Lung (tissue), 12 donors: ENCODE data around the gene WDR33. TPM values are rescaled to one million over a fixed set of nuclear protein-coding genes. Genes with fewer than 3 reads are reported as not detected.

ENCODE experiments used
- ATAC-seq: fragments of 200-7000 bp; cut with Tn5 transposase; one replicate; pipeline ENCODE4 v1.9.1; 2020; ENCODE audit warnings: moderate number of reproducible peaks; ENCODE audit not compliant: insufficient read depth, low FRiP score
- DNase-seq, 3 donors: peaks; one replicate each; pipeline ENCODE4 v3.0.0-alpha.2; 2013 to 2017
- H3K27ac ChIP-seq, 2 donors: one replicate each; pipeline ENCODE4 v1.5.1; 2013; ENCODE audit warnings: mild to moderate bottlenecking in 2 of 2, moderate library complexity in 2 of 2, control low read depth in 1 of 2, inconsistent platforms in 1 of 2, low read depth in 1 of 2, low read length in 1 of 2
- H3K27me3 ChIP-seq, 3 donors: one replicate each; pipeline ENCODE4 v1.5.1; 2013; ENCODE audit warnings: low read length in 2 of 3; ENCODE audit not compliant: control insufficient read depth in 3 of 3, insufficient read depth in 3 of 3
- H3K36me3 ChIP-seq, 4 donors: one replicate each; pipeline ENCODE4 v1.5.1; 2013; ENCODE audit warnings: low read length in 4 of 4, mild to moderate bottlenecking in 1 of 4, moderate library complexity in 1 of 4; ENCODE audit not compliant: control insufficient read depth in 4 of 4, insufficient read depth in 4 of 4
- H3K4me1 ChIP-seq, 5 donors: one replicate each; pipeline ENCODE4 v1.5.1; 2013; ENCODE audit warnings: low read length in 5 of 5, mild to moderate bottlenecking in 2 of 5, moderate library complexity in 1 of 5; ENCODE audit not compliant: control insufficient read depth in 5 of 5, insufficient read depth in 5 of 5
- H3K4me3 ChIP-seq: one replicate; pipeline ENCODE4 v1.5.1; 2013; ENCODE audit warnings: mild to moderate bottlenecking, control low read depth, moderate library complexity
- H3K9ac ChIP-seq, 2 donors: one replicate each; pipeline ENCODE4 v1.5.1; 2013; ENCODE audit warnings: low read length in 2 of 2, control low read depth in 1 of 2; ENCODE audit not compliant: insufficient read depth in 1 of 2
- H3K9me3 ChIP-seq, 4 donors: one replicate each; pipeline ENCODE4 v1.5.1; 2013; ENCODE audit warnings: low read length in 3 of 4, mild to moderate bottlenecking in 1 of 4, moderate library complexity in 1 of 4; ENCODE audit not compliant: control insufficient read depth in 4 of 4, insufficient read depth in 3 of 4
- CTCF ChIP-seq: IDR thresholded peaks from 2 replicates; pipeline ENCODE4 v1.5.1; 2012; ENCODE audit warnings: mild to moderate bottlenecking; ENCODE audit errors: control extremely low read depth, extremely low read depth
- WGBS, 2 donors: extraction: QIAGEN DNeasy Blood & Tissue Kit; methylation state at CpG; one replicate each; pipeline ENCODE4 v1.1.7; 2013; 5-methylcytosine and 5-hydroxymethylcytosine counted together
- polyA plus RNA-seq, 2 donors: library from polyadenylated mRNA; stranded (reverse); fragments of 200-250 nt; gene quantifications; one replicate each; pipeline ENCODE4 v1.2.1, GENCODE V29; 2013
- total RNA-seq, 2 donors: library from RNA; depleted of rRNA in 1 of 2; stranded (reverse); fragments of >200 nt in 1 of 2; gene quantifications; one replicate each; pipeline ENCODE4 v1.2.1, GENCODE V29; 2014 to 2021
- donor health status: control.
- donor health status: control.
- donor health status: Bipolar disorder and iron deficiency.
- donor health status: healthy.
- donor health status: DM: yes; HTN: yes; CAD: no.

The WDR33 gene
- total and polyA plus RNA-seq, 4 donors, result 11.6 to 93.0 (median 29.2) TPM

DNA sequence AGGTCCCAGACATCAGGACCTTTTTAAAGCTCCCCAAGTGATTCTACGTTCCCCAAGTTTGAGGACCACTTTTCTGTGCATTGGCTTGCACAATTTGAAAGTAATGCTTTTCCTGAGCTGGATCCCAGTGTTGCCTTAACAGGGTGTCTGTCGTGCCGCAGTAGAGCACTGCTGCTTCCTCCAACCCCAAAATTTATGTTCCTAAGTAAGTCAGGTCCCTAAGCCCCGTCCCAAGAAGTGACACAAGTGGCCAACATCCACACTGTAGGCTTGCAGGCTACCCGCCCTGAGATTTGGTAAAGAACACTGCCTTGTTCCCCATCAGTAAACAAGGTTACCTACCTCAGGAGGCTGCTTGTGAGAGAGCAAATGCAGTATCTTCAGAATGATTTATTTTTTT is 107.7 kb downstream of the WDR33 start:
- 90 to 91% methylated on average over 5 of the region's 5 CpGs for WGBS, 2 donors
- Histone ChIP-seq H3K9me3 (no peaks in the 10 kb centered on the region), H3K36me3 (peaks cover 0 to 12% (median 4%) of the 10 kb centered on the region in 4 donors), H3K4me3 (no peak overlapping the region), H3K9ac (peak overlapping the region in 1 of 2 donors; percentile 14), H3K27me3 (no peaks in the 10 kb centered on the region), H3K4me1 (peaks cover 8 to 71% (median 20%) of the 10 kb centered on the region in 5 donors), H3K27ac (peak overlapping the region in 1 of 2 donors; percentile 27)
- no peak for DNase-seq
- ATAC-seq, result no peak
- TF ChIP-seq CTCF, result no peak

DNA sequence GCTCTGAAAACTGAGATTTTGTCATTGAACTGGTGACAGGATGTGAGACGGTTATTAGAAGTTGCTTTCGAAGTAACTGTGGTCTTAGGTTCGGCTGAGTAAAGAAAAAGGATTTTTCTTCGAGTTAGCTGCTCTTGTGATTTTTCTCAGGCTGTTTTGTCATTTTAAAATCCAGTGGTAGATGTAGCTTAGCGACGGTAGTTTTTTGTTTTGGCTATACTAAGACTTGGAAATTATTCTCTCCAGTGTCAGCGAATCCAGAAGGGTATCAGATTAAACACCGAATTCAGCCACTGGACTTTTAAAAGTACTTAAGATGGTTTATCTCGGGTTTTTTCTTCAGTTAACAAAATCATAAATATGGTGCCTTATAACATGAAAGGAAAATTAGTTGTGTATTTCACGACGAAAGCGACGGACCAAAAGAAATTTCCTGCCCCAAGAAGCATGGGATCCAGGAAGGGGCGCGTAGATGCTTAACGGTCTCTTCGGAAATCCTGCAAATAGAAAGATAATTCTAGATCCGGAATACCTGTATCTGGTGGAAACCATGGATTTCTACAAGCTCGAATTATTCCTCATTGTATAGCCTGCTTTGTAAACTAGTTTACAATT is 108.5 kb downstream of the WDR33 start:
- Histone ChIP-seq H3K9ac (peak overlapping the region; percentile 41 to 74), H3K36me3 (peaks cover 0 to 9% (median 4%) of the 10 kb centered on the region in 4 donors), H3K4me1 (peaks cover 8 to 63% (median 15%) of the 10 kb centered on the region in 5 donors), H3K9me3 (no peaks in the 10 kb centered on the region), H3K27me3 (no peaks in the 10 kb centered on the region), H3K4me3 (peak overlapping the region; percentile 89), H3K27ac (peak overlapping the region; percentile 94 to 99)
- ATAC-seq (no peak), DNase-seq (no peak)
- WGBS, 2 donors, result 46 to 57% methylated on average over 19 of the region's 19 CpGs
- no peak for TF ChIP-seq CTCF

DNA sequence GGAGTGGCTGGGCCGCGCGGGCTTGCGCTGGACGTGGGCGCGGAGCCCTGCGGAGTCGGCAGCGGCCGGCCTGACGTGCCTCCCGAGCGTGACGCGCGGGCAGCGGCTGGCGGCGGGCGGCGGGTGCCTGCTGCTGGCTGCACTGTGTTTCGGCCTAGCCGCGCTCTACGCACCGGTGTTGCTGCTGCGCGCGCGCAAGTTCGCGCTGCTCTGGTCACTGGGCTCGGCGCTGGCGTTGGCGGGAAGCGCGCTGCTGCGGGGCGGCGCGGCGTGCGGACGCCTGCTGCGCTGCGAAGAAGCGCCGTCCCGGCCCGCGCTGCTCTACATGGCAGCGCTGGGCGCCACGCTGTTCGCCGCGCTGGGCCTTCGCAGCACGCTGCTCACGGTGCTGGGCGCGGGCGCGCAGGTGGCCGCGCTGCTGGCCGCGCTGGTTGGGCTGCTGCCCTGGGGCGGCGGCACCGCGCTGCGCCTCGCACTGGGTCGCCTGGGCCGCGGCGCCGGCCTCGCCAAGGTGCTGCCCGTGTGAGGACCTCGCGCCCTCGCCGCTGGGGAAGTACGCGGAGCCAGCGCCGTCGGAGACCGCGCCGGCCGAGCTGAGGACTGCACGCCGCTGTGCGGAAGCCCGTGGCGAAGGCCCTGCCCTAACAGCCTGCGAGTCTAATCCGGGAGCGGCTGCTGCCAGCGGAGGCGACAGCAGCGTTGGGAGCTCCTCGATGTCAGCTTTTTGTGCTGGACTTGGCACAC is 109.1 kb downstream of the WDR33 start:
- peak; percentile 86 to 87 (median 86) for DNase-seq
- Histone ChIP-seq H3K9me3 (no peaks in the 10 kb centered on the region), H3K36me3 (peaks cover 0 to 9% (median 4%) of the 10 kb centered on the region in 4 donors), H3K4me3 (peak overlapping the region; percentile 89), H3K27ac (peak overlapping the region; percentile 94 to 99), H3K4me1 (peaks cover 8 to 56% (median 15%) of the 10 kb centered on the region in 5 donors), H3K27me3 (no peaks in the 10 kb centered on the region), H3K9ac (peak overlapping the region; percentile 41 to 74)
- 1% methylated on average over 58 to 108 of the region's 108 CpGs for WGBS, 2 donors
- ATAC-seq, result peak; percentile 56
- no peak for TF ChIP-seq CTCF
